Thoracic aorta (tissue), 2 donors: Measurements from ENCODE around the gene WDR26. TPM values are rescaled to one million over a fixed set of nuclear protein-coding genes. Genes with fewer than 3 reads are reported as not detected.

Experiments
- ATAC-seq: fragments of 150-250 bp; one replicate; pipeline ENCODE4 v1.8.0; 2017; ENCODE audit warnings: low read depth; ENCODE audit not compliant: insufficient number of reproducible peaks, low FRiP score
- DNase-seq: peaks from one replicate; pipeline ENCODE4 v3.0.0-alpha.2; 2020; ENCODE audit warnings: low spot score
- H3K27ac ChIP-seq, 2 donors: fragments of 200-600 bp; sonication (generic); 1 replicate in 1 of 2; 2 replicates in 1 of 2; pipeline ENCODE4 v1.5.1; 2016; ENCODE audit warnings: mild to moderate bottlenecking in 2 of 2, moderate library complexity in 2 of 2
- H3K27me3 ChIP-seq: fragments of 200-600 bp; sonication (generic); replicated peaks from 2 replicates; pipeline ENCODE4 v1.6.0; 2016; ENCODE audit warnings: mild to moderate bottlenecking; ENCODE audit not compliant: insufficient read depth
- H3K36me3 ChIP-seq: fragments of 200-600 bp; sonication (generic); one replicate; pipeline ENCODE4 v1.5.1; 2016
- H3K4me1 ChIP-seq, 2 donors: fragments of 200-600 bp; sonication (generic); 1 replicate in 1 of 2; 2 replicates in 1 of 2; pipeline versions ENCODE4 v1.5.1 to v1.6.0; 2016; ENCODE audit warnings: low read depth in 2 of 2, mild to moderate bottlenecking in 1 of 2; ENCODE audit not compliant: control insufficient read depth in 1 of 2
- H3K4me3 ChIP-seq: fragments of 200-600 bp; sonication (generic); 2 replicates; pipeline ENCODE4 v1.5.1; 2016; ENCODE audit warnings: mild to moderate bottlenecking
- H3K9me3 ChIP-seq: fragments of 200-600 bp; sonication (generic); 2 replicates; pipeline ENCODE4 v1.5.1; 2016
- CTCF ChIP-seq: fragments of 200-600 bp; sonication (generic); IDR thresholded peaks from one replicate; pipeline ENCODE4 v1.5.1; 2019; ENCODE audit warnings: antibody characterized with exemption
- total RNA-seq, 2 donors: library from RNA; depleted of rRNA; stranded (reverse); fragments of >200 nt; gene quantifications; one replicate each; pipeline versions ENCODE4 v1.1.0 to v1.2.3, GENCODE V29; 2016

WDR26 gene
- total RNA-seq, 2 donors from 2014 or later: 71.5 to 85.9 TPM

GRCh38 chr1:224425279-224425884 is 9.2 kb downstream of the WDR26 start:
- ATAC-seq (no peak), DNase-seq (no peak)
- H3K27ac ChIP-seq: no peak overlapping the region
- peaks cover 41 to 51% of the 10 kb centered on the region in 2 donors for H3K4me1 ChIP-seq
- no peaks in the 10 kb centered on the region for H3K9me3 ChIP-seq
- no peaks in the 10 kb centered on the region for H3K27me3 ChIP-seq
- no peak overlapping the region for H3K4me3 ChIP-seq
- no peak for TF ChIP-seq CTCF
- peaks cover 34% of the 10 kb centered on the region for H3K36me3 ChIP-seq

GRCh38 chr1:224420106-224420505 is 14.5 kb downstream of the WDR26 start:
- no peak for DNase-seq
- Histone ChIP-seq H3K27ac (no peak overlapping the region), H3K36me3 (peaks cover 63% of the 10 kb centered on the region), H3K4me3 (no peak overlapping the region), H3K9me3 (no peaks in the 10 kb centered on the region), H3K4me1 (peaks cover 3 to 8% of the 10 kb centered on the region in 2 donors), H3K27me3 (no peaks in the 10 kb centered on the region)
- no peak for TF ChIP-seq CTCF
- ATAC-seq: no peak

GRCh38 chr1:224411766-224412165 is 22.8 kb downstream of the WDR26 start:
- Histone ChIP-seq H3K4me3 (no peak overlapping the region), H3K36me3 (peaks cover 20% of the 10 kb centered on the region), H3K9me3 (no peaks in the 10 kb centered on the region), H3K27ac (no peak overlapping the region), H3K27me3 (no peaks in the 10 kb centered on the region), H3K4me1 (peaks cover 0 to 11% of the 10 kb centered on the region in 2 donors)
- TF ChIP-seq CTCF: no peak
- no peak for DNase-seq
- ATAC-seq: no peak

- TF ChIP-seq CTCF: no peak
- ATAC-seq (no peak), DNase-seq (no peak)
- Histone ChIP-seq H3K4me3 (no peak overlapping the region), H3K36me3 (peaks cover 44% of the 10 kb centered on the region), H3K4me1 (peaks cover 0 to 19% of the 10 kb centered on the region in 2 donors), H3K9me3 (no peaks in the 10 kb centered on the region), H3K27me3 (no peaks in the 10 kb centered on the region), H3K27ac (no peak overlapping the region)
Observed at GRCh38 chr1:224408294-224408590, 26.4 kb downstream of the WDR26 start.

- Histone ChIP-seq H3K9me3 (no peaks in the 10 kb centered on the region), H3K27ac (no peak overlapping the region), H3K4me3 (no peak overlapping the region), H3K27me3 (no peaks in the 10 kb centered on the region), H3K36me3 (peaks cover 47% of the 10 kb centered on the region), H3K4me1 (peaks cover 0 to 19% of the 10 kb centered on the region in 2 donors)
- no peak for DNase-seq
- ATAC-seq: no peak
- TF ChIP-seq CTCF: no peak
Observed at GRCh38 chr1:224407571-224408293, 26.9 kb downstream of the WDR26 start.
